G401 (cell line): ENCODE measurements around the gene SLC22A23. TPM values are rescaled to one million over a fixed set of nuclear protein-coding genes. Genes with fewer than 3 reads are reported as not detected.
A peak's percentile ranks its signal among the peaks of the same experiment; 100 is the strongest.

Experiments used
- DNase-seq: peaks from one replicate; pipeline ENCODE4 v3.0.0-alpha.2; 2015; ENCODE audit warnings: low spot score
- in situ Hi-C: cut with HindIII; loops from 2 replicates; pipeline ENCODE4 v1.10.0; 2016; ENCODE audit warnings: low sequenced_read_pairs, mixed read lengths
- total RNA-seq: library from RNA; depleted of rRNA; stranded (reverse); fragments of >200 nt; shearing (Covaris generic); gene quantifications from 2 replicates; pipeline ENCODE4 v1.2.3, GENCODE V29; 2014

Gene SLC22A23
- total RNA-seq, 1 experiment from 2014 or later: 0.20 TPM

DNA sequence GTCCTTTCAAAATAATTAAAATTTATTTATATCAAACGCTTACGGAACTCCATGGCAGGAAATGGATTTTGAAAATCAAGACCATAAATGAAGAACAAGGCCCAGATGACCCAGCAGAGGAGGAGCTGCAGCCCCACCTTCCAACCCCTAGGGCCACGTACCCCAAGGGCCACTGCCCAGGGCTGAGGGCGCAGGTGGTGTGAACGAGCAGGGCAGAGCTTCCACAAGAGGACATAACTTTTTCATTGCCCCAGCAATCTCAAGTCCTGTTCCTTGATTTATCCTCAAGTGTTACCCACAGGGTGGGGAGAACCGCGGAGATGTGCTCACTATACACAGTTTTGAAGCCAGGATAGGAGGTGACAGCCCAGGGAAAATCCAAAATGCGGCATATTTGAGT lies 155.3 kb downstream of the SLC22A23 start:
- in situ Hi-C loops: no loop called here
- DNase-seq: no peak

- in situ Hi-C loops: no loop called here
- DNase-seq: no peak
Observed at GRCh38 chr6:3299221-3299620, 157.6 kb downstream of the SLC22A23 start.

- in situ Hi-C loops: no loop called here
- DNase-seq: no peak
Observed at GRCh38 chr6:3297909-3298308, 158.9 kb downstream of the SLC22A23 start.

GRCh38 chr6:3297006-3297405 lies 159.8 kb downstream of the SLC22A23 start:
- in situ Hi-C loops: no loop called here
- DNase-seq: no peak

DNA sequence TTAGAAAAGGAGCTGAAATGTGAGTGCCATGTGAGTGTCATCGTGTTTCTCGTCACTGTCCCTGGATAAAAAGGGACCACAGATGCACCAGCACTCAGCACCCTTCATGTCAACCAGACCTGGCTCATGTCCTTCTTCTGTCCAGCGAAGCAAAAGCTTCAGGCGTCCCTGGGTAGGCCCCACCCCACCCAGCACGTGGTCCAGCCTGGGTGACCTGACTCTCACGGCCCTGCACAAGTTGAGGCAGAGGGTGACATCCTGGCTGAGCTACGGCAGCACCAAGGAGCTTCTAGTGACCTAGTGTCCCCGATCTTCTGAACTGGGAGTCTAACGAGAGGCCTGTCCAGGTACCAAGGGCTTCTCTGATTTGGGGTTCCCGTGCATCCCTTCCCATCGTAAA lies 160.3 kb downstream of the SLC22A23 start:
- no peak for DNase-seq
- in situ Hi-C loops: no loop called here

DNA sequence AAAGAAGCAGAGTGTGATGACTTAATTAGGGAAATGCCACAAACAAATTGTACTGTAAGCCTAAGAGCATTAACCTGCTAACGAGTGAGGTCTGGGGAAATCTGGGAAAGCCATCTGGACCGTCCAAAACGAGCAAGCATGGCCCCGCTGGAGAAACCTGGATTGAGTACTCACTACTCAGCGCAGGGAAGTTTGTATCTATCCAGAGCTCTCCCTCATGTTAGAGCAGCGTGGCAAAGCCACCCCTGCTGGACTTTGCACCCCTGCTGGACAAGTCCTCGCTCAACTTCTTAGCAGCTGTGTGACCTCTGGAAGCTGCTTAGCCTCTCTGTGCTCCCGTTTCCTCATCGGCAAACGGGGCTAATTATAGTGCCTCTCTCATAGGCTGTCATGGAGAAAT lies 160.8 kb downstream of the SLC22A23 start:
- in situ Hi-C loops: no loop called here

DNA sequence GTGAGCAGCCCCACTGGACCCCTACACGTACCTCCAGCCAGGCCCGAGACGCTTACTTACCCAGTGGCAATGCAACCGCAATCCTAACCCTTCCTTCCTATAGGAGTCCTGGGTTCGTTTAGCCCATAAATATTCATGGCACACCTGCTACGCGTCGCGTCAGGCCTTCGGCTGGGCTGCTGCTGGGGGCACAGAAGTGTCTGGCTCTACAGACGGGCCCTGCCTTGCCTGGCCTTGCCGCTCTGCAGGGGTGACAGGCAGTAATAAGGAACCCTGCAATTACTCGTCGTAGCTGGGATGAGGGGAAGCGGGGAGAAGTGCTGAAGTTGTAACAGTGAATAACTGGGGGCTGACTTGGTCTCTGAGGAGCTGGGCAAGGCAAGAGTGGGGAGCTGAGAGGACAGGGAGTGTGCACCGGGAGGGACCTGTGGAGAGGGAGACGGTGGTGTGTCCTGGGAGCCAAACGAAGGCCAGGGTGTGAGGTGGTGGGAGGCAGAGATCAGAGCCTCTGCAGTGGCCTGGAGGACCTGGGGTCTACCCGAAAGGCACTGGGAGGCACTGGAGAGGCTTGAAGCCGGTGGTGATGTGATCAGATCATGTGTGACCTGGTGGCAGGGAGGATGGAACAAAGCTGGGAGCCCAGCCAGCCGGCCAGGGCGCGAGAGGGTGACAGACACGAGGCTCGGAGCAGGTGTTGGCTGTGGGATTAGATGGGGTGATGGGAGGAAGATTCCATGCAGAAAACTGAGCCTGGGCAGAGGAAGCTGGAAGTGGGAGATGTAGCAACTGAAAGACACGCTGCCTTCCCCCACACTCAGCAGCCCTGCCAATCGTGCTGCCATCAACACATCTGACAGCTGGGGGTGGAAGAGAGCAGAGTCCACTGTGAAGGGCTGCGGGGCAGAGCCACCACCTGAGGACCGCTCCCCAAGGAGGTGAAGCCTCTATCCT lies 161.7 kb downstream of the SLC22A23 start:
- DNase-seq: peak; percentile 72
- in situ Hi-C loops: no loop called here

More for the DNA sequence above, 160.8 kb downstream of the SLC22A23 start:
- DNase-seq: no peak

- in situ Hi-C loops: no loop called here
- DNase-seq: peak; percentile 34
Observed at GRCh38 chr6:3294396-3294795, 162.5 kb downstream of the SLC22A23 start.

GRCh38 chr6:3293271-3294155 lies 163.3 kb downstream of the SLC22A23 start:
- in situ Hi-C loops: no loop called here
- no peak for DNase-seq

GRCh38 chr6:3292431-3293197 lies 164.2 kb downstream of the SLC22A23 start:
- in situ Hi-C loops: no loop called here
- DNase-seq: no peak

DNA sequence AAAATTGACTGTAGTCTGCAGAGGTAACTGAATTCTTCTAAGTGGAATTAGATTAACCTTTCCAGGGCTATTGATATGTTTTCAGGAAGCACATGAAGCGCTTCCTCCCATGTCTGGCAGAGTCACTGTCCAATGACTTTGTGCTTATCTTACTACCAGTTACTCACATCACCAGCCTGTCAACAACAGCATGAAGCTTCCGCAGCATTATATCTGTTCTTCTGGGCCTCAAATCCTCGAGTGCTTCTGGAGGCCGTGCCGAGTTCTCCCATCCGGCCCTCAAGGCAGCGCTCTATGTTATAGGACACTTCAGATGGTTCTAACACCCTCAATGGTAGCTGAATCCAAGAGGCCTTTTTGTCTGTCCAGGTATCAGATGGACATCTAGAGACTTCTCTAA lies 164.9 kb downstream of the SLC22A23 start:
- in situ Hi-C loops: no loop called here
- DNase-seq: no peak

GRCh38 chr6:3291346-3291745 lies 165.5 kb downstream of the SLC22A23 start:
- no peak for DNase-seq
- in situ Hi-C loops: no loop called here

GRCh38 chr6:3290931-3291211 lies 166.0 kb downstream of the SLC22A23 start:
- in situ Hi-C loops: no loop called here
- no peak for DNase-seq

DNA sequence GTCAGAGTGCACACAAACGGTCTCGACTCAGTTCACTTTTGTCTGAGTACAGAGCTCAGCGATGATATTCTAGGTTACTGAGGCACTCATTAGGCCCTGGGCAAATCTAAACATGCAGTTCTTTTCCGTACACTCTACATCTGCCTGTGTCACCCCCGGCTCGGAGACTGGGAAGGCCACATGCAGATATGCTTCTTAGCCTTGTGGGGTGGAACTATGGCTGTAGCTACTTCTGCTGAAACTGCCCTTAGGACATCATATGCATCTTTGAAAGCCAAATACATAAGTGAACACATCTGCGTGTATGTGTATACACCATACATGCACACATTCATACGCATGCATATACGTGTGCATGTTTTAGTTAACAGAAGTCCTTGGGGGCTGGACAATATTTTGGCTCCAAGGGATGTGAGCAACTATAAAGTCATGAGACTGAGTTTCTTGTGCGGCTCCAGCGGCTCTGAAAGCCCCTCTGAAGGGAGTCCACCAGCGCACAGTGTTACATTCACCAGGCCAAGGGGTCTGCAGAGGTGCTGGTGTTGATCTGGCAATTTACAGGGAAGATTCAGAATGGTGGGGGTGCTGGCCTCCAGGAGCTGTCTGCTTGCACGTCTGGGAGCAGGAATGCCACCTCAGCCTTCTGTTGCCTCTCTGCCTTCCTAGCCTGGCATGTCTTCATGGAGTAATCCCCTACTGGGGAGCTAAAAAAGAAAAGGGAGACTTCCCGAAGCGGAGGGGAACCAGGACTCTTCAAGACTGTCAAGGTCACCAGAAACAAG lies 166.5 kb downstream of the SLC22A23 start:
- in situ Hi-C loops: no loop called here
- no peak for DNase-seq

DNA sequence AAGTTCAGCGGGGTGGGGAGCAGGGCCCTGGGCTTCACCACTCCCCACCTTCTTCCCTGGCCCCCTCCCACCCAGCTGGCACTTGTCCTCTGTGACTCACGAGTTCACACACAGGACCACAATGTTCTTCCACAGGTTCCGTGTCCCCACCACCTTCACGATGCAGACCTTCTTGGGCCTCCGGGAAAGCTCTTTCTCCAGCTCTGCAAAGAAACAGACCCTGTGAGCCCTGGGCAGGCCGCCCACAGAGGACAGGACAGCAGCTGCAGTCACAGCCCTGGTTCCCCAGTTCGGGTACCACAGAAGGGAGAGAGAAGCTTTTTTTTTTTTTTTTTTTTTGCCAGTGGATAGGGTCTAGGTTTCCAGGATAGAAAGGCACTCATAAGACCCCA lies 167.2 kb downstream of the SLC22A23 start:
- in situ Hi-C loops: no loop called here

GRCh38 chr6:3288711-3289663 lies 167.9 kb downstream of the SLC22A23 start:
- in situ Hi-C loops: no loop called here
- DNase-seq: no peak

More for the DNA sequence above, 167.2 kb downstream of the SLC22A23 start:
- no peak for DNase-seq

- no peak for DNase-seq
- in situ Hi-C loops: no loop called here
Observed at GRCh38 chr6:3287976-3288707, 168.7 kb downstream of the SLC22A23 start.
